ENCODE measurements around the gene CXCR6.

Gene CXCR6

GRCh38 chr3:45943207-45943846, at the start of gene CXCR6:
Gene CXCR6 (plus strand): TSS chr3:45943464. CDS start chr3:45946482, 3,018 bp downstream.
- DNase-seq (ENCODE audit: low spot score) = no peak

GRCh38 chr3:45894015-45894414, 49.2 kb upstream of the CXCR6 start:
- DNase-seq (ENCODE audit: low spot score) = no peak

GRCh38 chr3:45895686-45896468, 47.4 kb upstream of the CXCR6 start:
- no peak for DNase-seq (ENCODE audit: low spot score)

- DNase-seq (ENCODE audit: low spot score) = no peak
Observed at GRCh38 chr3:45896956-45897355, 46.3 kb upstream of the CXCR6 start.

- DNase-seq (ENCODE audit: low spot score) = no peak
Observed at GRCh38 chr3:45904931-45905330, 38.3 kb upstream of the CXCR6 start.

- DNase-seq (ENCODE audit: low spot score) = no peak
Observed at GRCh38 chr3:45905755-45906154, 37.5 kb upstream of the CXCR6 start.

- DNase-seq (ENCODE audit: low spot score) = no peak
Observed at GRCh38 chr3:45906681-45907407, 36.4 kb upstream of the CXCR6 start.

GRCh38 chr3:45907769-45908705, 35.2 kb upstream of the CXCR6 start:
- DNase-seq (ENCODE audit: low spot score) = no peak

- DNase-seq (ENCODE audit: low spot score) = no peak
Observed at GRCh38 chr3:45908761-45909160, 34.5 kb upstream of the CXCR6 start.

GRCh38 chr3:45909542-45909941, 33.7 kb upstream of the CXCR6 start:
- no peak for DNase-seq (ENCODE audit: low spot score)

GRCh38 chr3:45910892-45911291, 32.4 kb upstream of the CXCR6 start:
- no peak for DNase-seq (ENCODE audit: low spot score)

GRCh38 chr3:45911511-45912226, 31.6 kb upstream of the CXCR6 start:
- no peak for DNase-seq (ENCODE audit: low spot score)

- DNase-seq (ENCODE audit: low spot score) = no peak
Observed at GRCh38 chr3:45912435-45912834, 30.8 kb upstream of the CXCR6 start.

GRCh38 chr3:45914362-45915058, 28.8 kb upstream of the CXCR6 start:
- no peak for DNase-seq (ENCODE audit: low spot score)

GRCh38 chr3:45915059-45915439, 28.2 kb upstream of the CXCR6 start:
- DNase-seq (ENCODE audit: low spot score) = no peak

GRCh38 chr3:45915518-45916231, 27.6 kb upstream of the CXCR6 start:
- no peak for DNase-seq (ENCODE audit: low spot score)

- DNase-seq (ENCODE audit: low spot score) = no peak
Observed at GRCh38 chr3:45917146-45917898, 25.9 kb upstream of the CXCR6 start.

GRCh38 chr3:45921158-45922038, 21.9 kb upstream of the CXCR6 start:
- no peak for DNase-seq (ENCODE audit: low spot score)

All from kidney capillary endothelial cell (primary cell).